ENCODE data around the gene ACOT2. TPM values are rescaled to one million over a fixed set of nuclear protein-coding genes. Genes with fewer than 3 reads are reported as not detected.
"Not testable (repeated sequence)": the region's sequence is repeated elsewhere in the genome, so short reads cannot be mapped to it uniquely, and the experiment has no call there.

ACOT2 gene
- total RNA-seq, 2 experiments from 2014 or later = 7.9 to 11.7 TPM

- H3K4me2 ChIP-seq (ENCODE audit: low read length) = no peak overlapping the region
- H3K4me3 ChIP-seq (ENCODE audit: low read depth, low read length, poor library complexity, severe bottlenecking) = no peak overlapping the region
- intact Hi-C loops (cut with micrococcal nuclease; ENCODE audit: unreplicated experiment) = no loop called here
- no peak for DNase-seq (ENCODE audit: low spot score)
- no peaks in the 10 kb centered on the region for H3K9me2 ChIP-seq (ENCODE audit: insufficient read depth, low read length)
- TF ChIP-seq EZH2phosphoT487 (IDR thresholded peaks at IDR 0.05; ENCODE audit: borderline replicate concordance, low read depth, low read length) = no peak
- H3K9me3 ChIP-seq (ENCODE audit: low read length) = no peaks in the 10 kb centered on the region
- H2AFZ ChIP-seq (ENCODE audit: low read length) = no peak overlapping the region
- H3K27ac ChIP-seq (ENCODE audit: low read depth, low read length, poor library complexity, severe bottlenecking) = no peak overlapping the region
- POLR2A ChIA-PET = no interaction called here
- H3K79me2 ChIP-seq (ENCODE audit: insufficient read depth, low read depth, low read length) = no peaks in the 10 kb centered on the region
- no peaks in the 10 kb centered on the region for H3K4me1 ChIP-seq (ENCODE audit: insufficient read depth, low read length, poor library complexity, severe bottlenecking)
- CTCF ChIA-PET (ENCODE audit: unreplicated experiment) = no interaction called here
- no peaks in the 10 kb centered on the region for H3K36me3 ChIP-seq (ENCODE audit: insufficient read depth, low read length)
- H4K20me1 ChIP-seq (ENCODE audit: insufficient read depth, low read length) = no peaks in the 10 kb centered on the region
- no TSS peak for BruUV-seq (replicated peaks)
Measured at GRCh38 chr14:73576391-73576790, 7.4 kb downstream of the ACOT2 start.

GRCh38 chr14:73577214-73577613, 8.2 kb downstream of the ACOT2 start:
- intact Hi-C loops (cut with micrococcal nuclease; ENCODE audit: unreplicated experiment); H3K79me2 ChIP-seq (ENCODE audit: insufficient read depth, low read depth, low read length); H3K4me3 ChIP-seq (ENCODE audit: low read depth, low read length, poor library complexity, severe bottlenecking); CTCF ChIA-PET (ENCODE audit: unreplicated experiment); DNase-seq (ENCODE audit: low spot score); H3K9me3 ChIP-seq (ENCODE audit: low read length); H3K4me1 ChIP-seq (ENCODE audit: insufficient read depth, low read length, poor library complexity, severe bottlenecking); H3K9me2 ChIP-seq (ENCODE audit: insufficient read depth, low read length); BruUV-seq (replicated peaks); H2AFZ ChIP-seq (ENCODE audit: low read length); H3K27ac ChIP-seq (ENCODE audit: low read depth, low read length, poor library complexity, severe bottlenecking); H3K4me2 ChIP-seq (ENCODE audit: low read length); H4K20me1 ChIP-seq (ENCODE audit: insufficient read depth, low read length); H3K36me3 ChIP-seq (ENCODE audit: insufficient read depth, low read length): not testable (repeated sequence)
- POLR2A ChIA-PET = interaction anchor here (0.6 to 0.7 kb wide), 2 partner anchors 67 to 111 kb away, joined by 3 read pairs; no protein-coding TSS in a partner anchor

GRCh38 chr14:73582102-73582979, 13.3 kb downstream of the ACOT2 start:
- BruUV-seq (replicated peaks); H3K4me3 ChIP-seq (ENCODE audit: low read depth, low read length, poor library complexity, severe bottlenecking); H2AFZ ChIP-seq (ENCODE audit: low read length); H3K79me2 ChIP-seq (ENCODE audit: insufficient read depth, low read depth, low read length); H4K20me1 ChIP-seq (ENCODE audit: insufficient read depth, low read length); H3K4me2 ChIP-seq (ENCODE audit: low read length); H3K9me2 ChIP-seq (ENCODE audit: insufficient read depth, low read length); CTCF ChIA-PET (ENCODE audit: unreplicated experiment); H3K4me1 ChIP-seq (ENCODE audit: insufficient read depth, low read length, poor library complexity, severe bottlenecking); POLR2A ChIA-PET; intact Hi-C loops (cut with micrococcal nuclease; ENCODE audit: unreplicated experiment); H3K27ac ChIP-seq (ENCODE audit: low read depth, low read length, poor library complexity, severe bottlenecking); H3K9me3 ChIP-seq (ENCODE audit: low read length); DNase-seq (ENCODE audit: low spot score); H3K36me3 ChIP-seq (ENCODE audit: insufficient read depth, low read length): not testable (repeated sequence)

GRCh38 chr14:73588695-73589094, 19.7 kb downstream of the ACOT2 start:
- no peaks in the 10 kb centered on the region for H3K9me3 ChIP-seq (ENCODE audit: low read length)
- POLR2A ChIA-PET = interaction anchor here (1.0 kb wide), 2 partner anchors 16 to 263 kb away, joined by 3 to 4 read pairs; partner anchors contain the start of gene PTGR2
- H3K4me1 ChIP-seq (ENCODE audit: insufficient read depth, low read length, poor library complexity, severe bottlenecking) = no peaks in the 10 kb centered on the region
- intact Hi-C loops (cut with micrococcal nuclease; ENCODE audit: unreplicated experiment) = no loop called here
- H3K4me2 ChIP-seq (ENCODE audit: low read length) = no peak overlapping the region
- H2AFZ ChIP-seq (ENCODE audit: low read length) = no peak overlapping the region
- no peak overlapping the region for H3K27ac ChIP-seq (ENCODE audit: low read depth, low read length, poor library complexity, severe bottlenecking)
- no peaks in the 10 kb centered on the region for H3K36me3 ChIP-seq (ENCODE audit: insufficient read depth, low read length)
- CTCF ChIA-PET (ENCODE audit: unreplicated experiment) = no interaction called here
- H3K9me2 ChIP-seq (ENCODE audit: insufficient read depth, low read length) = no peaks in the 10 kb centered on the region
- TF ChIP-seq CTCF (conservative IDR thresholded peaks at IDR 0.05; ENCODE audit: low read length) (no peak), EZH2phosphoT487 (IDR thresholded peaks at IDR 0.05; ENCODE audit: borderline replicate concordance, low read depth, low read length) (no peak)
- no peak overlapping the region for H3K4me3 ChIP-seq (ENCODE audit: low read depth, low read length, poor library complexity, severe bottlenecking)
- H3K79me2 ChIP-seq (ENCODE audit: insufficient read depth, low read depth, low read length) = no peaks in the 10 kb centered on the region
- H4K20me1 ChIP-seq (ENCODE audit: insufficient read depth, low read length) = no peaks in the 10 kb centered on the region
- no TSS peak for BruUV-seq (replicated peaks)
- no peak for DNase-seq (ENCODE audit: low spot score)
